Astrocyte (in vitro differentiated cells and primary cell): Measurements from ENCODE around the gene SMARCD1.

Experiments used
- CTCF ChIP-seq: IDR thresholded peaks from 2 replicates; pipeline ENCODE4 v1.5.1; 2011; ENCODE audit warnings: low read depth, mild to moderate bottlenecking, inconsistent platforms, low read length, moderate library complexity; ENCODE audit not compliant: insufficient read depth
- EZH2 ChIP-seq: IDR thresholded peaks from 2 replicates; pipeline ENCODE4 v1.6.1; 2012; ENCODE audit warnings: mild to moderate bottlenecking, low read length, inconsistent platforms; ENCODE audit not compliant: insufficient read depth

- TF ChIP-seq CTCF: no peak
- TF ChIP-seq EZH2: no peak
Measured at GRCh38 chr12:50079771-50080170, 5.4 kb upstream of the SMARCD1 start.
